Sigmoid colon (tissue), 4 donors: ENCODE data around the gene TMPRSS9.

Source experiments
- POLR2AphosphoS5 ChIP-seq, 4 donors: sonication (generic); formaldehyde crosslinking; IDR thresholded peaks; one replicate each; pipeline ENCODE4 v1.6.1; 2017; ENCODE audit warnings: antibody characterized with exemption in 4 of 4
- TF ChIP-seq, protein P1 (sequence below), 4 experiments: fragments of 450-650 bp in 3 of 4; fragments of 200-600 bp in 1 of 4; IDR thresholded peaks; one replicate each; pipeline ENCODE4 v1.5.1; 2016 to 2019; ENCODE audit warnings: antibody characterized with exemption in 4 of 4, mild to moderate bottlenecking in 3 of 4, moderate library complexity in 2 of 4

DNA sequence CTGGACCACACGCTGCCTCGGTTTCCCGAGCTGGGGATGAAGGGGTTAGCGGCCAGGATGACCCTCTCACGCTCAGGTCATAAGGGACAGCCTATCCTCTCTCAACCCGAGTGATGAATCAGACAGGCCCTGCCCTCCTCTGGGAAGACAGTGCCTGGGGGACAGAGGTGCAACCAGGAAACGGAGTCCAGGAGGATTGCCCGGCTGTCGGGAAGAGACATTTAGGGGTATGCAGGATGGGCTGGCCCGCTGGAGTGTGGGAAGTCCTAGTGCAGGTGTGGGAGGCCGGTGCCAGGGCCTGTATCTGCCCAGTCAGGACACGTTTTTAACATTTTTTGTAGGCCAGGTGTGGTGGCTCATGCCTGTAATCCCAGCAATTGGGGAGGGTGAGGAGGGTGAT lies 40.0 kb upstream of the TMPRSS9 start:
- TF ChIP-seq, protein P1, sequence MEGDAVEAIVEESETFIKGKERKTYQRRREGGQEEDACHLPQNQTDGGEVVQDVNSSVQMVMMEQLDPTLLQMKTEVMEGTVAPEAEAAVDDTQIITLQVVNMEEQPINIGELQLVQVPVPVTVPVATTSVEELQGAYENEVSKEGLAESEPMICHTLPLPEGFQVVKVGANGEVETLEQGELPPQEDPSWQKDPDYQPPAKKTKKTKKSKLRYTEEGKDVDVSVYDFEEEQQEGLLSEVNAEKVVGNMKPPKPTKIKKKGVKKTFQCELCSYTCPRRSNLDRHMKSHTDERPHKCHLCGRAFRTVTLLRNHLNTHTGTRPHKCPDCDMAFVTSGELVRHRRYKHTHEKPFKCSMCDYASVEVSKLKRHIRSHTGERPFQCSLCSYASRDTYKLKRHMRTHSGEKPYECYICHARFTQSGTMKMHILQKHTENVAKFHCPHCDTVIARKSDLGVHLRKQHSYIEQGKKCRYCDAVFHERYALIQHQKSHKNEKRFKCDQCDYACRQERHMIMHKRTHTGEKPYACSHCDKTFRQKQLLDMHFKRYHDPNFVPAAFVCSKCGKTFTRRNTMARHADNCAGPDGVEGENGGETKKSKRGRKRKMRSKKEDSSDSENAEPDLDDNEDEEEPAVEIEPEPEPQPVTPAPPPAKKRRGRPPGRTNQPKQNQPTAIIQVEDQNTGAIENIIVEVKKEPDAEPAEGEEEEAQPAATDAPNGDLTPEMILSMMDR (IDR thresholded peaks at IDR 0.05): no peak
- TF ChIP-seq POLR2AphosphoS5 (IDR thresholded peaks at IDR 0.05): no peak
